Stimulated activated CD4-positive, alpha-beta T cell treated with anti-CD3 and anti-CD28 coated beads, Interleukin-4, amount 100 ng/mL, for 48 hours (primary cell): Measurements from ENCODE around the gene NAA20.
"Not testable (repeated sequence)": the region's sequence is repeated elsewhere in the genome, so short reads cannot be mapped to it uniquely, and the experiment has no call there.

Experiments used
- DNase-seq, 2 donors: peaks; one replicate each; pipeline ENCODE4 v3.0.0-alpha.2; 2020; ENCODE audit warnings: low read depth in 2 of 2

NAA20 gene

GRCh38 chr20:19991308-19991707 lies 25.9 kb upstream of the NAA20 start:
- DNase-seq = no peak

- DNase-seq = no peak
Observed at GRCh38 chr20:19991854-19992253, 25.3 kb upstream of the NAA20 start.

- DNase-seq = no peak
Observed at GRCh38 chr20:19992996-19993908, 23.9 kb upstream of the NAA20 start.

- no peak for DNase-seq
Observed at GRCh38 chr20:19993958-19994669, 23.0 kb upstream of the NAA20 start.

- DNase-seq = no peak
Observed at GRCh38 chr20:19995220-19995863, 21.8 kb upstream of the NAA20 start.

GRCh38 chr20:19996222-19996621 lies 20.9 kb upstream of the NAA20 start:
- no peak for DNase-seq

GRCh38 chr20:19996917-19997316 lies 20.2 kb upstream of the NAA20 start:
- DNase-seq = no peak

GRCh38 chr20:19998990-19999705 lies 18.0 kb upstream of the NAA20 start:
- no peak for DNase-seq

- no peak for DNase-seq
Observed at GRCh38 chr20:20000211-20000968, 16.8 kb upstream of the NAA20 start.

- no peak for DNase-seq
Observed at GRCh38 chr20:20002101-20002998, 14.8 kb upstream of the NAA20 start.

- DNase-seq = peak in 1 of 2 donors; percentile 9
Observed at GRCh38 chr20:20003031-20003954, 13.9 kb upstream of the NAA20 start.

GRCh38 chr20:20003955-20004322 lies 13.2 kb upstream of the NAA20 start:
- DNase-seq = not testable (repeated sequence)

- DNase-seq = no peak
Observed at GRCh38 chr20:20005342-20005741, 11.8 kb upstream of the NAA20 start.

GRCh38 chr20:20009784-20010253 lies 7.3 kb upstream of the NAA20 start:
- DNase-seq = no peak

GRCh38 chr20:20010639-20011500 lies 6.3 kb upstream of the NAA20 start:
- no peak for DNase-seq

- no peak for DNase-seq
Observed at GRCh38 chr20:20012541-20012940, 4.6 kb upstream of the NAA20 start.

GRCh38 chr20:20014659-20015058 lies 2.5 kb upstream of the NAA20 start:
- DNase-seq = no peak

GRCh38 chr20:20017844-20018185 lies 653 bp downstream of the NAA20 start:
- no peak for DNase-seq
